Measurements from ENCODE around the gene HMGCR. TPM values are rescaled to one million over a fixed set of nuclear protein-coding genes. Genes with fewer than 3 reads are reported as not detected.

The HMGCR gene
- total RNA-seq, result 54.6 and 78.7 TPM in 2 replicates

DNA sequence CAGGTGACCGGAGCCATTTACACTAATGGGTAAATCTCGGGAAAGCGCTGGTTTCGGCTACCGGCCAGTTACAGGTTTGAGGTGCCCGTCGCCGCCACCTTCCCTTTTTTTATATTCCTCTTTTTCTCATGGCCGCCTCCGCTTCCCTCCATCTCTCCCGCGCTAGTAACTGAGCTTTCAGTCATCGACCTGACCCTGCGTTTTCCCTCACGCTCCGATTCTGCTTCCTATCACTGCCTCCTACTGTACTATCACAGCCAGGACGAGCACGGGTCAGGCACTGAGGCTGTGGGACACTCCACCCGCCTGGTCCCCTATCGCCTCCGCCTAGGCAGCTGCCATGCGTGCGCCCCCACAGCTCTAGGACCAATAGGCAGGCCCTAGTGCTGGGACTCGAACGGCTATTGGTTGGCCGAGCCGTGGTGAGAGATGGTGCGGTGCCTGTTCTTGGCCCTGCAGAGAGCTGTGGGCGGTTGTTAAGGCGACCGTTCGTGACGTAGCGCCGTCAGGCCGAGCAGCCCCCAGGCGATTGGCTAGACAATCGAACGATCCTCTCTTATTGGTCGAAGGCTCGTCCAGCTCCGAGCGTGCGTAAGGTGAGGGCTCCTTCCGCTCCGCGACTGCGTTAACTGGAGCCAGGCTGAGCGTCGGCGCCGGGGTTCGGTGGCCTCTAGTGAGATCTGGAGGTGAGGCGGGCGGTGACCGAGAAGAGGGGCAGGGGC is at the start of gene HMGCR:
Gene HMGCR (plus strand): TSS at position 606 of the 722 bp plus-strand sequence. CDS start 5,386 bp downstream, outside the sequence.

Other genes with a start within 250 kb of the HMGCR start
- gene ANKRD31, start 100.3 kb upstream of the HMGCR start, total RNA-seq, result under 0.01 and 0.09 TPM in 2 replicates
- gene CERT1, start 174.4 kb downstream of the HMGCR start, total RNA-seq, result 18.1 and 26.5 TPM in 2 replicates
- gene POLK, start 174.7 kb downstream of the HMGCR start, total RNA-seq, result 18.0 and 25.8 TPM in 2 replicates